Duodenal mucosa (tissue), 2 donors: ENCODE measurements around the gene CELF5.
"Not testable (repeated sequence)": the region's sequence is repeated elsewhere in the genome, so short reads cannot be mapped to it uniquely, and the experiment has no call there.

Source experiments
- H3K27ac ChIP-seq: one replicate; pipeline ENCODE4 v1.7.0; 2013; ENCODE audit warnings: low read depth, low read length
- H3K27me3 ChIP-seq, 2 donors: one replicate each; pipeline ENCODE4 v1.7.0; 2013; ENCODE audit warnings: low read length in 2 of 2, control low read depth in 1 of 2; ENCODE audit not compliant: insufficient read depth in 2 of 2, control insufficient read depth in 1 of 2
- H3K36me3 ChIP-seq, 2 donors: one replicate each; pipeline ENCODE4 v1.7.0; 2013; ENCODE audit warnings: low read length in 2 of 2, control low read depth in 1 of 2; ENCODE audit not compliant: insufficient read depth in 2 of 2, control insufficient read depth in 1 of 2
- H3K4me1 ChIP-seq, 2 donors: one replicate each; pipeline ENCODE4 v1.7.0; 2013; ENCODE audit warnings: low read length in 2 of 2, control low read depth in 1 of 2; ENCODE audit not compliant: insufficient read depth in 2 of 2, control insufficient read depth in 1 of 2
- H3K4me3 ChIP-seq, 2 donors: one replicate each; pipeline ENCODE4 v1.7.0; 2013; ENCODE audit warnings: low read length in 2 of 2, low read depth in 1 of 2
- H3K9ac ChIP-seq, 2 donors: one replicate each; pipeline ENCODE4 v1.7.0; 2013; ENCODE audit warnings: low read length in 2 of 2, low read depth in 1 of 2
- H3K9me3 ChIP-seq, 2 donors: one replicate each; pipeline ENCODE4 v1.7.0; 2013; ENCODE audit warnings: low read length in 2 of 2, control low read depth in 1 of 2; ENCODE audit not compliant: control insufficient read depth in 1 of 2

CELF5 gene

DNA sequence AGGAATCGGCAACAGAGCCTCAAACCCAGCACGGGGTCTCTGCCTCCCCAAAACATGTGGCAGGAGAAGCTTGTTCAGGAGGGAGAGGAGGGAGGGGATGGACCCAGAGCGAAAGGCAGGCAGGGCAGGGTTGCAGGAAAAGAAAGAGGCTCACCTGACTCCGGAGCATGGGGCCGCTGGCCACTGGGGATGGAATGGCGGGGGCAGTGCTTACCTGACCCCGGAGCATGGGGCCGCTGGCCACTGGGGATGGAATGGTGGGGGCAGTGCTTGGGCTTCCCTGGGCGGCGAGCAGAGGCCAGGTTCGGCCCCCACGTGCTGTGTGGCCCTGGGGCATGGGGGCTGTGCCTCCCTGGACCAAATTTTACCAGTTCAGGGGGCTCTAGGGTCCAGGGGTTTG is 13.3 kb upstream of the CELF5 start:
- Histone ChIP-seq H3K27me3 (no peaks in the 10 kb centered on the region), H3K4me3 (no peak overlapping the region), H3K36me3 (peaks cover 6 to 16% of the 10 kb centered on the region in 2 donors), H3K9ac (no peak overlapping the region), H3K27ac (no peak overlapping the region), H3K4me1 (no peaks in the 10 kb centered on the region), H3K9me3 (no peaks in the 10 kb centered on the region)

DNA sequence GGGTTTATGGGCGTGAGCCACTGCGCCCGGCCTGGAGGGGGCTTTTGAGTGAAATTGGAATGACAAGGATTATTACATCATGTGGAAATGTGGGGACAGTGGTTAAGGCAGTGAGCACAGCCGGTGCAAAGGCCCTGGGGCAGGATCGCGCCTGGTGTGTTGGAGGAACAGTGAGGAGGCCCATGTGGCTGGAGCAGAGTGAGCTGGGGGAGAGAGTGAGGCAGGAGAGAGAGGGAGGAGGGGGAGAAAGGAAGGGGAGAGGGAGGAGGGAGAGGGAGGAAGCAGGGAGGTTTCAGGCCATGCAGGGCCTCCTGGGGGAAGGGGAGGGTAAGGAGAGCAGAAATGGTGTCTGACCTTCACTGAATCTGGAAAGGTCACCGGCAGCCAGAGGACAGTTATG is 11.3 kb upstream of the CELF5 start:
- no peaks in the 10 kb centered on the region for H3K9me3 ChIP-seq
- H3K4me1 ChIP-seq: no peaks in the 10 kb centered on the region
- no peak overlapping the region for H3K9ac ChIP-seq
- peaks cover 0 to under 1% of the 10 kb centered on the region in 2 donors for H3K36me3 ChIP-seq
- H3K27ac ChIP-seq: no peak overlapping the region
- H3K27me3 ChIP-seq: no peaks in the 10 kb centered on the region
- H3K4me3 ChIP-seq: no peak overlapping the region

DNA sequence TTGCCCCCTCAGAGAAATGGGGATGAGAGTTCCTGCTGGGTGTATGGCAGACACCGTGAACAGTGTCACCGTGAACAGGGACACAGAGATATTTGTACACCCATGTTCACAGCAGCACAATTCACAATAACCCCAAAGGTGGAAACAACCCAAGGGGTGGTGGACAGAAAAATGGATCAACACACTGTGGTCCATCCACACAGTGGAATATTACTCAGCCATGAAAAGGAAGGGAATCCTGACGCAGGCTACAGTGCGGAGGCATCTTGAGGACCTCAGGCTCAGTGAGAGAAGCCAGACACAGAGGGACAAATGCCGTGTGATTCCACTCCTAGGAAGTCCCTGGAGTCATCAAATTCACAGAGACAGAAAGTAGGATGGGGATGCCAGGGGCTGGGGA is 7.6 kb upstream of the CELF5 start:
- H3K27me3 ChIP-seq: no peaks in the 10 kb centered on the region
- no peak overlapping the region for H3K4me3 ChIP-seq
- no peaks in the 10 kb centered on the region for H3K9me3 ChIP-seq
- H3K9ac ChIP-seq: no peak overlapping the region
- no peaks in the 10 kb centered on the region for H3K4me1 ChIP-seq
- H3K27ac ChIP-seq: no peak overlapping the region
- H3K36me3 ChIP-seq: no peaks in the 10 kb centered on the region

DNA sequence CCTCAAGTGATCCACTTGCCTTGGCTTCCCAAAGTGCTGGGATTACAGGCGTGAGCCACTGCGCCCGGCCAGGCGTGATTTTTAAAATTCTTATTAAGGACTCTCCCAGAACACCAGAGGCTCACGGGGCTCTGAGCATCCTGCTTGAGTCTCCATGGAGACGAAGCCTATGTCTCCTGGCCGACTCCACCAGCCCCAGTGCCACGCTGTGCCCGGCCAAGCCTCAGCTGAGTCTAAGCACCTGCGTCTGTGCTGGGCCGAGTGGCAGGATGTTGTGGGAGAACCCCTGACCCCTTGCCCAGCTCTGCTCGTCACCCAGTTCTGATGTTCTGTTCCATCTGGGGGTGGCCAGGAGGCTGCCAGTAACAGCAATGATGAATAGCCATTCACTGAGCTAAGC is 3.9 kb upstream of the CELF5 start:
- no peaks in the 10 kb centered on the region for H3K36me3 ChIP-seq
- no peak overlapping the region for H3K9ac ChIP-seq
- no peaks in the 10 kb centered on the region for H3K9me3 ChIP-seq
- H3K27ac ChIP-seq: no peak overlapping the region
- peaks cover 5 to 9% of the 10 kb centered on the region in 2 donors for H3K27me3 ChIP-seq
- H3K4me1 ChIP-seq: no peaks in the 10 kb centered on the region
- no peak overlapping the region for H3K4me3 ChIP-seq

DNA sequence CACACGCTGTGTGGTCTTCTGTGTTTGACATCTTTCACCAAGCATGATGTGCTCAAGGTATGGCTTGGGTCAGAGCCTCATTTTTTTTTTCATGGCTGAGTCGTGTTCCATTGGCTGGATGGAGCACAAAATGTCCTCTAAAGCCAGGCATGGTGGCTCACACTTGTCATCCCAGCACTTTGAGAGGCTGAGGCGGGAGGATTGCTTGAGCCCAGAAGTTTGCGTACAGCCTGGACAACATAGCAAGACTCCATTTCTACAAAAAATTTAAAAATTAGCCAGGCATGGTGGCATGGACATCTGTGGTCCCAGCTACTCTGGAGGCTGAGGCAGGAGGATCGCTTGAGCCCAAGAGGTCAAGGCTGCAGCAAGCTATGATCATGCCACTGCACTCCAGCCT is 2.9 kb upstream of the CELF5 start:
- peaks cover 13 to 18% of the 10 kb centered on the region in 2 donors for H3K27me3 ChIP-seq
- not testable (repeated sequence) for H3K9ac ChIP-seq, H3K4me3 ChIP-seq, H3K36me3 ChIP-seq, H3K9me3 ChIP-seq, H3K27ac ChIP-seq, H3K4me1 ChIP-seq

DNA sequence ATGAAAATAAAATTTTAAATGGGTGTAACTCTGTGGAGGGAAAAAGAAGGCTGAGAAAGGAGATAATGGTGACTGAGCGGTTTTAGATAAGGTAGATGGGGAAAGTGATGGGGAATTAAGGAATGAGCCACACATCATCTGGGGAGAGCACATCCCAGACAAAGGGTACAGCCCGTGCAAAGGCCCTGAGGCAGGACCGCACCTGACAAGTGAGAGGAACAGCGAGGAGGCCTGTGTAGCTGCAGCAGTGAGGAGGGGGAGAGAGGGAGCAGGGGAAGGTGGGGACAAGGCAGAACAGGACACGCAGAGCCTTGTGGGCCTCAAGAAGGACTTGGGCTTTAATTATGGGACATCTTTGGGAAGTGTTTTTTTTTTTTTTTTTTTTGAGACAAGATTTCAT is 1.8 kb upstream of the CELF5 start:
- Histone ChIP-seq H3K27me3 (peaks cover 24 to 29% of the 10 kb centered on the region in 2 donors), H3K27ac (no peak overlapping the region), H3K4me1 (no peaks in the 10 kb centered on the region), H3K36me3 (no peaks in the 10 kb centered on the region), H3K9me3 (no peaks in the 10 kb centered on the region), H3K9ac (no peak overlapping the region), H3K4me3 (no peak overlapping the region)

DNA sequence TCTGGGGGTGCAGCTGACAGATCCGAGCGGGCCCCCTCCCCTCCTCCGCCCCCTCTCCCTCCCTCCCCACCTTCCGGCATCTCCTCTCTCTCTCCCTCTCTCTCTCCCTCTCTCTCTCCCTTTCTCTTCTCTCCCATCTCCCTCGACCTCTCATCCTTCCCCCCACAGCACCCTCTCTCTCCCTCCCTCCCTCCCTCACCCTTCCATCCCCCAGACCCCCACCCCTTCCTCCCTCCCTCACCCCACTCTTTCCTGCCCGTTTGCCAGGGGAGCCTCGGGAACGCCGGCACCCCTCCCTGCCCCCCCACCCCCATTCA is 666 bp downstream of the CELF5 start:
- Histone ChIP-seq H3K27ac (no peak overlapping the region), H3K27me3 (peaks cover 40 to 45% of the 10 kb centered on the region in 2 donors), H3K4me3 (no peak overlapping the region)

DNA sequence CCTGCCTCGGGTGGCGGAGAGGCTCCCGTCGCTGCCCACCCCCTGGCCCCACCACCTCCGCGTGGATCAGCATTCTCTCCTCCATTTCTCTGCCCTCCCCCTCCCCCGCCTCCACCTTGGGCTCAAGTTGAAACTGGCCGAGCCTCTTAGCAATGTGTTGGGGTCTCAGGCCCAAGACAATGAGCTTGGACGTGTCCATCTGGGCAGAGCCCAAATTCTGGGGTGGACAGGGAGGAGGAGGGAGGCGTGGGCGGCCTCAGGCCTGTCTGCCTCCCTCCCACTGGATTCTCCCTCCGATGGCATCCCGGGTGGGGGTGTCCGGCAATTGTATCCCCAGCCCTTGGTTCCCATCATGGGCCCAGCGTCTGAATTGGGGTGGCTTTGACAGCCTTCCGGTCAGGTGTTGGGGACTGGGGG is 1.2 kb downstream of the CELF5 start:
- no peak overlapping the region for H3K27ac ChIP-seq
- H3K36me3 ChIP-seq: no peaks in the 10 kb centered on the region
- H3K27me3 ChIP-seq: peaks cover 40 to 45% of the 10 kb centered on the region in 2 donors
- H3K9ac ChIP-seq: no peak overlapping the region
- no peak overlapping the region for H3K4me3 ChIP-seq
- H3K4me1 ChIP-seq: no peaks in the 10 kb centered on the region
- no peaks in the 10 kb centered on the region for H3K9me3 ChIP-seq

More for the DNA sequence above, 666 bp downstream of the CELF5 start:
- no peak overlapping the region for H3K9ac ChIP-seq
- H3K9me3 ChIP-seq: no peaks in the 10 kb centered on the region
- no peaks in the 10 kb centered on the region for H3K4me1 ChIP-seq
- H3K36me3 ChIP-seq: no peaks in the 10 kb centered on the region

DNA sequence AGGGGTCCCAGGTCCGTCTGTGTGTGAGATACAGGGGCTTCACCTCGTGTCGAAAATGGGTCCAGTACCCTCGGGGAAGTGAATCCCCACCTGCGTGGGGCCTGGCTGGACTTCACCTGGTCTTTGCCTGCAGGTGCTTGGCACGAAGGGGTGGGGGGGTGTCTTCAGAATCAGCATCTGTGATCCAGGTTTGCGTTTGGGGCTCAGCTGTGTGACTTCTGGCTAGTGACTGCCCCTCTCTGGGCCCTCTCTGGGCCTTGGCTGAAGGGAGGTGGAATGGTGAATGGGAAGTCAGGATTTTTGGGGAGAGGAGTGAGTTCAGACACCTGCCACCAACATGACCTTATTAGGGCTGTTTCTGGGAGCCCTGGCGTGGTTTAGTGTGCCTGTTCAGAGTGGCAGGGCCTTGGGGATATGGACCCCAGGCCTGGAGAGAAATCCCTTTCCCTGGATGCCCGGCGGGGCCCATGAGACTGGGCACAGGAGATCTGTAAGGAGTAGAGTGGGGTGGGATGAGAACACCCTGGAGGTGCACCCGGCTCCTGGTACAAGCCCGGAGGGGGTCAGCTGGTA is 2.7 kb downstream of the CELF5 start:
- H3K9ac ChIP-seq: no peak overlapping the region
- H3K36me3 ChIP-seq: no peaks in the 10 kb centered on the region
- no peaks in the 10 kb centered on the region for H3K9me3 ChIP-seq
- peaks cover 45 to 46% of the 10 kb centered on the region in 2 donors for H3K27me3 ChIP-seq
- H3K27ac ChIP-seq: no peak overlapping the region
- H3K4me1 ChIP-seq: no peaks in the 10 kb centered on the region
- no peak overlapping the region for H3K4me3 ChIP-seq

DNA sequence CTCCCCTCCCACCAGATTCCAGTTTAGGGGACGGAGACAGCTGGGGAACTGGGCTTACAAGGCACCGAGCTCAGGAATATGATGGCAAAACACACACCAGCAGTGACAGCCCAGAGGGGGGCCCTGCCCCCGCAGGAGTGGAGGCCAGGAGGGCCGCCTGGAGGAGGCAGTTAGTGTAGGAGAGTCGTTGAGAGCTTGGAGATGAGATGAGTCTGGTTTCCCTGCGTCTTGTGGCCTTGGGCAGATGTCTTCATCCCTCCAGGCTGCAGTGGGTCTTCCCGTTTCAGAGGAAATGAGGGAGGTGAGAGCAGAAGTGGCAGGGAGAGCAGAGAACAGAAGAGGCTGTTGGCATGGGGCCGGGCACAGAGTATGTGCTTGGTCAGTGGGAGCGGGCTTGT is 4.9 kb downstream of the CELF5 start:
- Histone ChIP-seq H3K4me3 (no peak overlapping the region), H3K4me1 (no peaks in the 10 kb centered on the region), H3K27me3 (peaks cover 38 to 41% of the 10 kb centered on the region in 2 donors), H3K9me3 (no peaks in the 10 kb centered on the region), H3K36me3 (no peaks in the 10 kb centered on the region), H3K9ac (no peak overlapping the region), H3K27ac (no peak overlapping the region)
